Neural crest cell (in vitro differentiated cells): ENCODE data around the gene TMEM117. TPM values are rescaled to one million over a fixed set of nuclear protein-coding genes. Genes with fewer than 3 reads are reported as not detected.

Source experiments
- DNase-seq: peaks from one replicate; pipeline ENCODE4 v3.0.0; 2021; ENCODE audit warnings: low read depth, mixed read lengths, low spot score
- H3K27ac Mint-ChIP-seq: one replicate; pipeline ENCODE4 v1.8.0; 2021; ENCODE audit warnings: mild to moderate bottlenecking, mixed read lengths; ENCODE audit not compliant: unreplicated experiment
- H3K27me3 Mint-ChIP-seq: 2 replicates; pipeline ENCODE4 v1.8.0; 2021; ENCODE audit warnings: low read depth, mild to moderate bottlenecking, mixed read lengths
- H3K36me3 Mint-ChIP-seq: 2 replicates; pipeline ENCODE4 v1.8.0; 2021; ENCODE audit warnings: low read depth, mild to moderate bottlenecking, mixed read lengths
- H3K4me1 Mint-ChIP-seq: 2 replicates; pipeline ENCODE4 v1.8.0; 2021; ENCODE audit warnings: mixed read lengths
- H3K4me3 Mint-ChIP-seq: one replicate; pipeline ENCODE4 v1.8.0; 2021; ENCODE audit warnings: mild to moderate bottlenecking, mixed read lengths
- H3K9me3 Mint-ChIP-seq: 2 replicates; pipeline ENCODE4 v1.8.0; 2021; ENCODE audit warnings: mixed read lengths
- CTCF ChIP-seq: fragments of 200-600 bp; sonication (generic); conservative IDR thresholded peaks from 2 replicates; pipeline ENCODE4 v1.5.0; 2021; ENCODE audit warnings: antibody characterized with exemption, mild to moderate bottlenecking
- total RNA-seq: library from RNA; stranded (reverse); gene quantifications from 2 replicates; pipeline ENCODE4 v1.2.1, GENCODE V29; 2021

TMEM117 gene
- total RNA-seq, 1 donor from 2014 or later: 7.6 TPM

DNA sequence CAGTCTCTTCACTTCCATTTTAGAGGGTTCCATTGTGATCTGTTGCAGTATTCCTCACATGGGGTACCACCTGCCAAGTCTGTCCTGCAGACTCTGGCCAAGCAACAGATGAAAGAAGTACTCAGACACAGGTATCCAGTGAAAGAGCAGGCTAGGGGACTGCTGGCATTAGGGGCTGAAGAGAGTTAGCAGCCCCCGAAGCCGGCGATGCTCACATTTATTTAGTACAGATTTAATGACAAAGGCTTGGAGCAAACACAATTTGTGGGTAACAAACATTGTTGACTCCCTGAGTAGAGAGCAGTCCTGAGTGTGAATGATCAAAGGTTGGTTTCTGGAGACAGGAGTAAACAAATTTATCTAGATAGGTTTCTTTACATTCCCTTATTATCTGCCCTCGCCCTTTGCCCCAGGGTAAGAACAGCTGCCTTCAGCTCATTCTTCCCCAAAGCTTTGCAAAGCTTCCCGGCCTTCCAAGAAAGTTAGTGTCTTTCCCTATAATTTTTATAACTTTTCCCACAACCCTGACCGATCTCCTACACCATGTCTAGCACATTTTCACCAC is 144.8 kb downstream of the TMEM117 start:
- no peaks in the 10 kb centered on the region for H3K4me1 Mint-ChIP-seq
- no peak overlapping the region for H3K4me3 Mint-ChIP-seq
- H3K36me3 Mint-ChIP-seq: peaks cover 19% of the 10 kb centered on the region
- H3K27ac Mint-ChIP-seq: no peak overlapping the region
- no peaks in the 10 kb centered on the region for H3K27me3 Mint-ChIP-seq
- DNase-seq: no peak
- no peak for TF ChIP-seq CTCF
- H3K9me3 Mint-ChIP-seq: peaks cover 19% of the 10 kb centered on the region

- Mint-ChIP-seq H3K27me3 (no peaks in the 10 kb centered on the region), H3K27ac (no peak overlapping the region), H3K4me1 (no peaks in the 10 kb centered on the region), H3K36me3 (peaks cover 13% of the 10 kb centered on the region), H3K4me3 (no peak overlapping the region), H3K9me3 (peaks cover 14% of the 10 kb centered on the region)
- DNase-seq: no peak
- no peak for TF ChIP-seq CTCF
Observed at GRCh38 chr12:43981726-43982125, 145.8 kb downstream of the TMEM117 start.

DNA sequence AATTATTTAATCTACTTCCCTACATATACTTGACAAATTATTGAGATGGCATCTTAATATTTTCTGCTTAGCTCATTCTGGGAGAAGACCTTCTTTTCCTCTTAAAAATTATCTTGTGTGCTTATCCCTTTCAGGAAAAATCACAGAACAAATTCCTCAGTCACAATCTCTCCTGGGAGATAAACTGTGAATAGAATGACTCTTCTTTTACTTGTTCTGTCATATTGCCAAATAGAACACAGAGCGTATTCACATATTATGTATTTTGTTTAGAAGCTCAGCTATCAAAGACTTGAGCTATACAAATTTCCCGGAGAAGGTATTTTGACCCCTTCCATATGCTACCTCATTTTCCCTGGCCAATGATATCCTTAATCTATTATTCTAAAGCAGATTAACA is 146.7 kb downstream of the TMEM117 start:
- Mint-ChIP-seq H3K27me3 (no peaks in the 10 kb centered on the region), H3K4me3 (no peak overlapping the region), H3K4me1 (no peaks in the 10 kb centered on the region), H3K27ac (no peak overlapping the region), H3K36me3 (peaks cover 13% of the 10 kb centered on the region), H3K9me3 (peaks cover 13% of the 10 kb centered on the region)
- no peak for DNase-seq
- no peak for TF ChIP-seq CTCF

DNA sequence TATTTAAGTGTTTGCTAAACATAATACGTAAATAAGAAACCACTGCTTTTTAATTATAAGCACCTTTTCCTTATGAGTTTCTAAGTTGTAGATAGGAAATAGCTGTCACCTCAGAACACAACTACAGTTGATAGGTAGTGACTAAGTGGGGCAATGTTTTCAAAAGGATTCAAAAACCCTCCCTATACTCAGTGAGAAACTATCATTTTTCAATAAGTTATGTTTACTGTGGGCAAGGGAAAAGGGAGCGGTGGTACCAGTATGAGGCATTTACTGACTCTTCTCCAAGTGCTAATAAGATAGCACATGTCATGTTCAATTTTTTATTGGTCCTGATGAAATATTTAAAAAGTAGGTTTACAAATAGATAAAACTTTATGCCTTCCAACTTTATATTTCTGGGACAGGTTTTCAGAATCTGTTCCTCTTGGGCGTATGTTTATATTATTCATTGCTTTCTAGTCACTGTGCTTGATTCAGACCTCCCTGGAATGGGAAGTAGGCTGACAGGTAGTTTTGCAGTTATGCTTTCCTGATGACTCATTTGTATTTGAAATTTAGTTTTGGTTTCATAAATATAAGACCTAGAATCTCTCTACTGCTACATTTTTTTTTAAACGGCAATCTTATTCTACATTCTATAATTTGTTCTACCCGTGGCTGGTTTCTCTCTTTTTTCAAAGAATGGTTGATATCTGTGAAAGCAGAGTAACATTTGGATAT is 153.1 kb downstream of the TMEM117 start:
- TF ChIP-seq CTCF: no peak
- no peak overlapping the region for H3K27ac Mint-ChIP-seq
- H3K27me3 Mint-ChIP-seq: no peaks in the 10 kb centered on the region
- H3K4me3 Mint-ChIP-seq: no peak overlapping the region
- H3K4me1 Mint-ChIP-seq: no peaks in the 10 kb centered on the region
- no peaks in the 10 kb centered on the region for H3K36me3 Mint-ChIP-seq
- no peaks in the 10 kb centered on the region for H3K9me3 Mint-ChIP-seq
- DNase-seq: no peak

DNA sequence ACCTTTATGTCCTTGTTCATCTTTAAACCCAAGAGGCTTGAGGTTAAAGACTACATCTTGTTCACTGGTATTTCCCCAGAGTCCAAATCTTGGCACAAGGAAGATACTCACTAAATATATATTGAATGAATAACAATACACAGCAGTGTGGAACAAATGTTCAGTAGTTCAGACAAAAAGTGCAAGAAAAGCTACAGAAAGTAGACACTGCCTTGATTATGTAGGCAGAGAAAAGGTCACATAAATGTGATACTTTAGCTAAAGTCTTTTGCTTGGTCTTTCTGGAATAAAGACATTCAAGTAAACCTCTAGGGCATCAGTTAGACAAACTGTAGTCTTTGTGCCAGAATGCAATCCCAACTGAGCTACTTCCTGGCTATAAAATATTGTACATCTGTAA is 157.0 kb downstream of the TMEM117 start:
- H3K27me3 Mint-ChIP-seq: no peaks in the 10 kb centered on the region
- H3K9me3 Mint-ChIP-seq: no peaks in the 10 kb centered on the region
- TF ChIP-seq CTCF: no peak
- no peak overlapping the region for H3K4me3 Mint-ChIP-seq
- H3K4me1 Mint-ChIP-seq: no peaks in the 10 kb centered on the region
- no peak overlapping the region for H3K27ac Mint-ChIP-seq
- H3K36me3 Mint-ChIP-seq: no peaks in the 10 kb centered on the region
- no peak for DNase-seq
